GM12875 (cell line): ENCODE results near the gene SLC27A4.

Experiments
- H3K4me3 ChIP-seq: one replicate; pipeline ENCODE4 v1.5.1; 2011; ENCODE audit warnings: low read depth, low read length, control low read depth
- CTCF ChIP-seq: IDR thresholded peaks from 2 replicates; pipeline ENCODE4 v1.5.1; 2011; ENCODE audit warnings: low read depth, mild to moderate bottlenecking, control low read depth, inconsistent platforms, low read length, moderate library complexity, borderline replicate concordance; ENCODE audit not compliant: insufficient read depth

SLC27A4 gene

GRCh38 chr9:128340691-128341434 is 536 bp downstream of the SLC27A4 start:
- no peak for TF ChIP-seq CTCF
- H3K4me3 ChIP-seq: peak overlapping the region; percentile 73

GRCh38 chr9:128341435-128341849 is 1.1 kb downstream of the SLC27A4 start:
- peak overlapping the region; percentile 73 for H3K4me3 ChIP-seq
- peak; percentile 78 for TF ChIP-seq CTCF

- TF ChIP-seq CTCF: no peak
- no peak overlapping the region for H3K4me3 ChIP-seq
These were observed 2.8 kb downstream of the SLC27A4 start for GRCh38 chr9:128342971-128343680.

- no peak for TF ChIP-seq CTCF
- H3K4me3 ChIP-seq: no peak overlapping the region
These were observed 3.5 kb downstream of the SLC27A4 start for GRCh38 chr9:128343855-128344254.

- TF ChIP-seq CTCF: 0 out of 2 replicates have a peak, but pooled peaks have one; percentile 8
- no peak overlapping the region for H3K4me3 ChIP-seq
These were observed 4.7 kb downstream of the SLC27A4 start for GRCh38 chr9:128344931-128345605.

- no peak for TF ChIP-seq CTCF
- H3K4me3 ChIP-seq: no peak overlapping the region
These were observed 8.8 kb downstream of the SLC27A4 start for GRCh38 chr9:128349125-128349524.
